ENCODE measurements around the gene BICC1.

GRCh38 chr10:58570307-58570723 is 57.6 kb downstream of the BICC1 start:
- TF ChIP-seq POLR2A (IDR thresholded peaks at IDR 0.05) (no peak), CTCF (IDR thresholded peaks at IDR 0.05) (no peak), EP300 (IDR thresholded peaks at IDR 0.05) (no peak), POLR2AphosphoS5 (IDR thresholded peaks at IDR 0.05) (no peak)
